Pancreas (tissue), 10 donors: ENCODE measurements around the gene CCNT2. TPM values are rescaled to one million over a fixed set of nuclear protein-coding genes. Genes with fewer than 3 reads are reported as not detected.
"Not testable (repeated sequence)": the region's sequence is repeated elsewhere in the genome, so short reads cannot be mapped to it uniquely, and the experiment has no call there.

Source experiments
- ATAC-seq, 4 donors: fragments of 200-7000 bp; cut with Tn5 transposase; one replicate each; pipeline versions ENCODE4 v1.8.0 to v1.9.1; 2020; ENCODE audit warnings: mild to moderate bottlenecking in 4 of 4, moderate library complexity in 4 of 4
- DNase-seq, 6 donors: peaks; one replicate each; pipeline ENCODE4 v3.0.0-alpha.2; 2020
- FAIRE-seq: peaks from 2 replicates; lab custom pipeline; 2012; peaks lifted over from hg19 to GRCh38; lab: Jason Lieb, UNC
- H3K27ac ChIP-seq, 4 donors: fragments of 200-600 bp; sonication (generic); 1 replicate in 3 of 4; 2 replicates in 1 of 4; pipeline versions ENCODE4 v1.5.0 to v1.8.0; 2020
- H3K27me3 ChIP-seq, 4 donors: fragments of 200-600 bp; one replicate each; pipeline ENCODE4 v1.8.0; 2021
- H3K36me3 ChIP-seq, 3 donors: fragments of 200-600 bp; sonication (generic) in 1 of 3; one replicate each; pipeline versions ENCODE4 v1.5.0 to v1.8.0; 2020 to 2021
- H3K4me1 ChIP-seq, 3 donors: fragments of 200-600 bp; one replicate each; pipeline ENCODE4 v1.8.0; 2021
- H3K4me3 ChIP-seq, 4 donors: fragments of 200-600 bp; sonication (generic) in 2 of 4; one replicate each; pipeline versions ENCODE4 v1.5.0 to v1.8.0; 2020 to 2021
- H3K9me3 ChIP-seq, 4 donors: fragments of 200-600 bp; one replicate each; pipeline ENCODE4 v1.8.0; 2021
- WGBS, 2 donors: extraction: QIAGEN DNeasy Blood & Tissue Kit; methylation state at CpG; one replicate each; pipeline ENCODE4 v1.1.7; 2013; 5-methylcytosine and 5-hydroxymethylcytosine counted together
- intact Hi-C, 3 donors: fragments of 100-400 bp; cut with DNase I; formaldehyde crosslinking; loops; one replicate each; pipeline versions ENCODE4 v1.11.1 to v1.14.2; 2022
- polyA plus RNA-seq, 2 donors: library from polyadenylated mRNA; stranded (reverse); fragments of 200-250 nt; gene quantifications; one replicate each; pipeline ENCODE4 v1.2.3, GENCODE V29; 2013
- total RNA-seq, 6 donors: library from RNA; stranded (reverse); fragmentation: NEBNext Ultra II Directional in 4 of 6; extraction: Animal tissue kit (Norgen Biotek cat#: 25700) in 4 of 6; gene quantifications; one replicate each; pipeline versions ENCODE4 v1.2.1 to v1.2.4, GENCODE V29; 2021 to 2023
- TF ChIP-seq, protein P1 (sequence below), 4 donors: fragments of 200-600 bp; sonication (generic) in 3 of 4; IDR thresholded peaks; one replicate each; pipeline versions ENCODE4 v1.5.0 to v1.8.0; 2021; ENCODE audit warnings: antibody characterized with exemption in 4 of 4
- donor health status: healthy with polysubstance abuse.
- donor health status: DM: no; HTN: no; CAD: no; lungs with moderate emphysema.
- donor health status: DM: no; HTN: no; CAD: no.
- donor health status: control.
- donor health status: control.
- donor health status: Bipolar disorder and iron deficiency.
- donor health status: DM: yes; HTN: yes; CAD: no.
- donor health status: DM: no; HTN: no; CAD: no.
- donor health status: DM: no; HTN: no; CAD: no.
- donor health status: DM: yes; HTN: yes; CAD: no.

Gene CCNT2
- total and polyA plus RNA-seq, 8 donors: 10.9 to 32.6 (median 20.8) TPM

GRCh38 chr2:134976074-134976702 is 57.6 kb downstream of the CCNT2 start:
- H3K27ac ChIP-seq: no peak overlapping the region
- intact Hi-C loops: no loop called here

GRCh38 chr2:134977104-134977503 is 58.5 kb downstream of the CCNT2 start:
- WGBS, 2 donors: 91 to 96% methylated on average over 5 of the region's 5 CpGs
- ATAC-seq: not testable (repeated sequence)

More at GRCh38 chr2:134976074-134976702, 57.6 kb downstream of the CCNT2 start:
- Histone ChIP-seq H3K4me1 (no peaks in the 10 kb centered on the region), H3K4me3 (no peak overlapping the region), H3K36me3 (no peaks in the 10 kb centered on the region), H3K27me3 (no peaks in the 10 kb centered on the region), H3K9me3 (no peaks in the 10 kb centered on the region)
- WGBS, 2 donors: 76 to 82% methylated on average over 3 of the region's 3 CpGs
- TF ChIP-seq, protein P1, sequence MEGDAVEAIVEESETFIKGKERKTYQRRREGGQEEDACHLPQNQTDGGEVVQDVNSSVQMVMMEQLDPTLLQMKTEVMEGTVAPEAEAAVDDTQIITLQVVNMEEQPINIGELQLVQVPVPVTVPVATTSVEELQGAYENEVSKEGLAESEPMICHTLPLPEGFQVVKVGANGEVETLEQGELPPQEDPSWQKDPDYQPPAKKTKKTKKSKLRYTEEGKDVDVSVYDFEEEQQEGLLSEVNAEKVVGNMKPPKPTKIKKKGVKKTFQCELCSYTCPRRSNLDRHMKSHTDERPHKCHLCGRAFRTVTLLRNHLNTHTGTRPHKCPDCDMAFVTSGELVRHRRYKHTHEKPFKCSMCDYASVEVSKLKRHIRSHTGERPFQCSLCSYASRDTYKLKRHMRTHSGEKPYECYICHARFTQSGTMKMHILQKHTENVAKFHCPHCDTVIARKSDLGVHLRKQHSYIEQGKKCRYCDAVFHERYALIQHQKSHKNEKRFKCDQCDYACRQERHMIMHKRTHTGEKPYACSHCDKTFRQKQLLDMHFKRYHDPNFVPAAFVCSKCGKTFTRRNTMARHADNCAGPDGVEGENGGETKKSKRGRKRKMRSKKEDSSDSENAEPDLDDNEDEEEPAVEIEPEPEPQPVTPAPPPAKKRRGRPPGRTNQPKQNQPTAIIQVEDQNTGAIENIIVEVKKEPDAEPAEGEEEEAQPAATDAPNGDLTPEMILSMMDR (IDR thresholded peaks at IDR 0.05): no peak
- DNase-seq: no peak
- FAIRE-seq: no peak
- no peak for ATAC-seq

DNA sequence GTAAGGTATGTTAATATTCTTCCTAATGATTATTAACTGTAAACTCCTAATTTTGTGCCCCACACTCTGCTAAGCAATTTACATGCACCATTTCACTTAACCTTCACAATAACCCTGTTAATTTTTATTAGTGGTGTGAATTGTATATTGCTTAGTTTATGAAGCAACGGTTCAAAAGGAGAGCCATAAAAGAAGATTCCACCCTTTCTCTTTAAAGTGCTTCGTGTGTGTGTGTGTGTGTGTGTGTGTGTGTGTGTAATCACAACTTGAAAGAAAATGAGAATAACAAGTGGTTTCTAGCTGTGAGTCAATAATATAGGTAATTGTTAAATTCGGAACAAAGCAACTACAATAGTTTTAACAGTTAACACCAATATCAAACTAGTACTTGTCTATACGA is 60.6 kb downstream of the CCNT2 start:
- H3K27me3 ChIP-seq: no peaks in the 10 kb centered on the region
- TF ChIP-seq, protein P1 (IDR thresholded peaks at IDR 0.05): no peak
- no peaks in the 10 kb centered on the region for H3K4me1 ChIP-seq
- no peak for DNase-seq
- H3K4me3 ChIP-seq: no peak overlapping the region
- no peaks in the 10 kb centered on the region for H3K36me3 ChIP-seq
- intact Hi-C loops: no loop called here
- WGBS, 2 donors: 67 to 78% methylated on average over 4 of the region's 4 CpGs
- no peak for ATAC-seq
- no peaks in the 10 kb centered on the region for H3K9me3 ChIP-seq
- FAIRE-seq: no peak
- no peak overlapping the region for H3K27ac ChIP-seq

More at GRCh38 chr2:134977104-134977503, 58.5 kb downstream of the CCNT2 start:
- H3K36me3 ChIP-seq, H3K9me3 ChIP-seq, FAIRE-seq, H3K4me1 ChIP-seq, H3K27me3 ChIP-seq, H3K27ac ChIP-seq, H3K4me3 ChIP-seq, DNase-seq, intact Hi-C loops: not testable (repeated sequence)

DNA sequence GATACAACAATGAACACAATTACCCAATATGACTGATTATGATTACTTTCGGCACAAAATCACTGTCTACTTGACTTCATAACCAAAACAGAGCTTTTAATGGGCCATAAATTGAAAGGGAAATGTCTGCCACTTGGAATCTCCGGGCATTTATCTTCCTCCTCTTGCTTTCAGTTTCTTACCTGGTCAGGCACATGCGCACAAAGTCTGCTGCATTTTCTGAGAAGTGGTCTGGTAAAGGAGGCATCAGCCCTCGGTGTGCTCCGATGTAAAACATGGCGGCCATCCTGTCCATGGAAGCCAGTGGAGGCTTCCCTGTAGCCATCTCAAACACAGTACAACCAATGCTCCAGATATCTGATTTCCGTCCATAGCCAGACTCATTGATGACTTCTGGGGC is 62.0 kb downstream of the CCNT2 start:
- Histone ChIP-seq H3K4me1 (no peaks in the 10 kb centered on the region), H3K9me3 (no peaks in the 10 kb centered on the region), H3K27me3 (no peaks in the 10 kb centered on the region), H3K27ac (no peak overlapping the region), H3K4me3 (no peak overlapping the region), H3K36me3 (no peaks in the 10 kb centered on the region)
- TF ChIP-seq, protein P1 (IDR thresholded peaks at IDR 0.05): no peak
- intact Hi-C loops: loop anchor here in 1 of 3 donors (10.0 kb wide), 1 partner anchor 734 kb away; no protein-coding TSS in a partner anchor
- 94 to 95% methylated on average over 7 of the region's 7 CpGs for WGBS, 2 donors
- FAIRE-seq: no peak
- ATAC-seq: no peak
- DNase-seq: no peak

- DNase-seq: no peak
- no peak for ATAC-seq
- Histone ChIP-seq H3K36me3 (no peaks in the 10 kb centered on the region), H3K27me3 (no peaks in the 10 kb centered on the region), H3K27ac (no peak overlapping the region), H3K4me3 (no peak overlapping the region), H3K9me3 (no peaks in the 10 kb centered on the region), H3K4me1 (no peaks in the 10 kb centered on the region)
- 68 to 91% methylated on average over 1 of the region's 1 CpG for WGBS, 2 donors
- no peak for FAIRE-seq
- TF ChIP-seq, protein P1 (IDR thresholded peaks at IDR 0.05): no peak
- intact Hi-C loops: loop anchor here in 1 of 3 donors (10.0 kb wide), 1 partner anchor 732 kb away; no protein-coding TSS in a partner anchor
Measured at GRCh38 chr2:134982603-134983002, 64.0 kb downstream of the CCNT2 start.
